GM21576 (cell line): Measurements from ENCODE around the gene EIF4G3.
"Not testable (repeated sequence)": the region's sequence is repeated elsewhere in the genome, so short reads cannot be mapped to it uniquely, and the experiment has no call there.

Source experiments
- ATAC-seq: cut with Tn5 transposase; IDR thresholded peaks from one replicate; pipeline ENCODE4 v1.9.1; 2021; ENCODE audit warnings: mild to moderate bottlenecking, moderate library complexity; ENCODE audit not compliant: unreplicated experiment

EIF4G3 gene

DNA sequence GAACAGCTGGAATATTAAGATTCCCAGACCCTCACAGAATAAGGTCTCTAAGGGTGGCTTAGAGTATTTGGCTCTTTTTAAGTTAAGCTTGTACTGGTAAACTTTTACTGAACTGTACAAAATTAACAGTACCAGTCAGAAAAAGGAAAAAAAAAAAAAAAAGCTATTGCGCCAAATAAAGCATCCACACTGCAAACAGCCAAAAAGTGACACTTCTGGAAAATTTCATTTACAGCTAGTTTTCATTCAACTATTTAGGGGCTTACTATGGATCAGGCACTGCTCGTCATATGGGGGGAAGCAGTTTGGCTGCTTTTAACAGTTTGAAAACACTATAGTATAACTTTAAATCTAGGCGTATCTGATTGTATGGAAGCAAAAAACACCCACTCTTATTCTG lies 139.6 kb downstream of the EIF4G3 start:
- ATAC-seq: no peak

- no peak for ATAC-seq
Observed at GRCh38 chr1:21035794-21036193, 140.9 kb downstream of the EIF4G3 start.

DNA sequence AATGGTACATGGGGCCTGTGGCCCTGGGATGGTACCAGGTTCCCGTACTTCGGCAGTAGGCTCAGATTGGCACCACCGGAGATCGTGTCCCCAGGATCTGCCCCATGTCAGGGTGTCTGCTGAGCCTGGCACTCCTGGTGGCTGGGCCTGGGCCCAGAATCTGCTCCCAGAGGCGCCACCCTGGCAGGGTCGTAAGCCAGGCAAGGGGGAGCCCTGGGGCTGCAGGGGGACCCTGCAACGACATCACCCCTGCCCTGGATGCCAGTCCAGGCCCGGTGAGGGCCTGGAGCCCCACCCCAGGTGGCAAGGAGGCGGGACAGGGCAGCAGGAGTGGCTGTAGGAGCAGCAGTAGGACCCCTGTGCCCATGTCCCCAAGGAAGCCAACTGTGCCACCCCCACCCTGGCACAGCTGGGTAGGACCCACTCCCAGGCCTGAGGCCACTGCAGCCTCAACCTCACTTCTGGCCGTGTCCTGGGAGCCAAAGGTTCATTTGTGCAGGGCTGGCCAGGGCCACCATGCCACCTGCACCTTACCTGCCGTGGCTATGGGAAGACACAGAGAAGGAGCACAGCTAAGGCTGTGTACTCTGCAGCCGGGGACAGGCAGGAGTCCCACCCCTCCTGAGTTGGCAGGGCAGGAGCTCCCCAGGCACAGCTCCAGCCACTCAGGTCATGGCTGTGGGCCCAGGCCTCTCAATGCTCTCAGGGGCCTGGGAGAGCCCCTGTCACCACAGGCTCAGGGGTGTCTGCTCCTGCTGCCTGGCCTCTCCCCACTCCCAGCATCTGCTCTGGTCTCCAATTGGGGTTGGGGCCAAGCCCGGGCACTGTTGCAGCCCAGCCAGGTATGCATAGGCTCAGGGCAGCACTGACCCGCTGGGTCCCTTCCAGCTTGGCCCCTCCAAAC lies 141.7 kb downstream of the EIF4G3 start:
- no peak for ATAC-seq

DNA sequence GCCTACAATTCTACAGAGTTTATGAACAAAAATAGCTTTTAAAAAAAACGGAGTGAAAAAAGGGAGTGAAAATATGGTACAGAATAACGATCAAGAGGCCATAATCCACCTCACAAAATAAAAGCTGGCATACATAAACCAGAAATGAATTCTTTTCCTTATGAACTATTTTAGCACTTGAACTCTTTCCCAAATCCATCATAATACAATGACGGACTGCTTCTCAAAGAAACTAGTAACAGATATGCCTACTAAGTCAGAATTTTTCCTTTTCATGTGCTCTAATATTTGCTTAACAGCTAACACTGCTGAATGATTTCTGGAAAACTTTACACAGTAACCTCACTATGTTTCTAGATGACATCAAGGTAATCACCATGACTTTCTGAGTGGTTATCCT lies 144.0 kb downstream of the EIF4G3 start:
- no peak for ATAC-seq

GRCh38 chr1:21030181-21030580 lies 146.5 kb downstream of the EIF4G3 start:
- no peak for ATAC-seq

GRCh38 chr1:21028520-21029145 lies 148.1 kb downstream of the EIF4G3 start:
- no peak for ATAC-seq

- no peak for ATAC-seq
Observed at GRCh38 chr1:21027805-21028204, 148.9 kb downstream of the EIF4G3 start.

DNA sequence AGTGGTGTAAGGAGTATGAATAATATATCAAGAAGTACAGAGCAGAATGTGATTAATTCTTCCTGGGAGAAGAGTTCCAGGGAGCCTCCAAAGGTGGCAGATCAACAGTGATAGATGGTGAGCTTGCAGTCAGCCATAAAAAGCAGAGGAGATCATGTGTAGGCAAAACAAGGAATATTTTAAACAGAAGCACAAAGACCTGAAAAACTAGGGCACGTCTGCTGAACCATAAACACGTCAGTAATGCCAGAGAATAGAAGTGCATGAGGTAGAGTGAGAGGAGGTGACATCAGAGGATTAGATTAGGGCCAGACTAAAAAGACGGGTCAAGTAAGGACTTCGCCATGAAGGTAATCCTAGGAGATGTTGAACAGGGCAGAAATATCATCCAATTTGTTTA lies 151.8 kb downstream of the EIF4G3 start:
- no peak for ATAC-seq

- ATAC-seq: not testable (repeated sequence)
Observed at GRCh38 chr1:21024136-21024896, 152.4 kb downstream of the EIF4G3 start.

GRCh38 chr1:21022279-21023040 lies 154.2 kb downstream of the EIF4G3 start:
- peak; percentile 86 for ATAC-seq

- no peak for ATAC-seq
Observed at GRCh38 chr1:21021311-21021710, 155.4 kb downstream of the EIF4G3 start.

DNA sequence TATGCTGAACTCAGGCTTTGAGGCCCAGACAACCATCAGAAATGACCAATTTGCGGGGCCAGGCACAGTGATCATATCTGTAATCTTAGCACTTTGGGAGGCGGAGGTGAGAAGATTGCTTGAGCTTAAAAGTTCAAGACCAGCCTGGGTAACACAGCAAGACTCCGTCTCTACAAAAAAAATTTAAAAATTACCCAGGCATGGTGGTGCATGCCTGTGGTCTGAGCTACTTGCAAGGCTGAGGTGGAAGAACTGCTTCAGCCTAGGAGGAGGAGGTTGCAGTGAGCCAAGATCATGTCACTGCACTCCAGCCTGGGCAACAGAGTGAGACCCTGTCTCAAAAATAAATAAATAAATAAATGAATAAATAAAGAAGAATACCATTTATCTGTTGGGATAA lies 156.5 kb downstream of the EIF4G3 start:
- ATAC-seq: no peak

DNA sequence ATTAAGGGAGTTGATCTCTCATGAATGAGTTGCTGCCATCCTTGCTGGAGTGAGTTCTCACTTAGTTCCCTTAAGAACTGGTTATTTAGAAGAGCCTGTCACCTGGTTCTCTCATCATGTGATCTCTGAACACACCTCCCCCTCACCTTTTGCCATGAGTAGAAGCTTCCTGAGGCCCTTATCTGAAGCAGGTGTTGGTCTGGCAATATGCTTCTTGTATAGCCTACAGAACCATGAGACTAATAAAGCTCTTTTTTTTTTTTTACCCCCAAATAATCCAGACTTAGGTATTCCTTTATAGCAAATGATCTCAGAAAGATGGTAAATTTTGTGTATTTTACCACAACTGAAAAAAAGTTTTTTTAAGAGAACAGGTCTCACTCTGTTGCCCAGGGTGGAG lies 158.0 kb downstream of the EIF4G3 start:
- ATAC-seq: no peak

DNA sequence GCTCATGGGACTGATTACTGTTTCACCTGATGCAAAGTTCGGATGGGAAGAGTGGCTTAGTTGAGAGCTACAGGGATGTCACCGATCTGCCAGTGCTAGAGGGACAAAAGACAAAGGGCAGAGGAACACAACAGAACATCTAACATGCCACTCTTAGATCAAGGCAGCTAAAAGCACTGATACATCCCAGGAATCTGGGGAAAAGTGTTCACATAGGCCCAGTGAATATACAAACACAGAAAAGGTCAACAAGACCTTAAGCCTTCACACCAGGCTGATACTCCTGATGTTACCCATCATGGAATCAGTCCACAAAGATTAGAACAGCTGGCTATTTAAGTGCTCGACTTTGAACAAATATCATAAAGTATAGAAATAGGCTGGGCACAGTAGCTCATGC lies 163.2 kb downstream of the EIF4G3 start:
- no peak for ATAC-seq

GRCh38 chr1:21012937-21013336 lies 163.8 kb downstream of the EIF4G3 start:
- no peak for ATAC-seq

GRCh38 chr1:21007876-21008275 lies 168.8 kb downstream of the EIF4G3 start:
- no peak for ATAC-seq

DNA sequence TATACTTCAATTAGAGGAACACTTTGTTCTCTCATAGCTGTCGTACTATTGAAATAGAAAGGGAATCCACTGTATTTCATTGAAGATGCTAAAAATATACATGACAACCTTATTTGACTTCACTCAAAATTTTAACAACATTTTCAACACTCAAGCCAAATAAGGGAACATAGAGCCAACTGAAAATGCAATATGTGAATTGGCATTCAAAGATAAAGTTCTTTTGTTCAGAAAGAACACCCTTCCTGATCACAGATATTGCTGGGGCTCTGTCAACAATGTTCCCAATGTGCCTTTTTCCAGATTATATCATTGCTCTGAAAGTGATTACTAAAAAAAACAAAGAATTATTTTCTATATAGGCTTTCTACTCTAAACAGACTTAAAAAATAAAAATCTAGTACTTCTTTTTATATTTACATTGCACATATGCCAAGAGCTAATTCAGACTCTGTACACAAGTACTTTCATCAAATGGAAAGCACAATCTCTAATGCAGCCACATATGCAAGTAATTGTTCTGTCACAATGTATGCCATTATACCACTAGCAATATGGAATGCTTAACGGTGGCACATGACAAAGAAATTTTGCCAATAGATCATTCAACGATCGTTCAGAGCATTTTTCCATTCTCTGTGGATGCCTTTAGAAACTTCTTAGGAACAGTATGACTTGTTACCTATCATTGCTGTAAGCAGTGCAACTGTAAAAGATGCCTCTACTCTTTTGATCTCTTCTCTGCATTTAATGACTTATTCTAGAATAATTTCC lies 171.0 kb downstream of the EIF4G3 start:
- ATAC-seq: no peak

DNA sequence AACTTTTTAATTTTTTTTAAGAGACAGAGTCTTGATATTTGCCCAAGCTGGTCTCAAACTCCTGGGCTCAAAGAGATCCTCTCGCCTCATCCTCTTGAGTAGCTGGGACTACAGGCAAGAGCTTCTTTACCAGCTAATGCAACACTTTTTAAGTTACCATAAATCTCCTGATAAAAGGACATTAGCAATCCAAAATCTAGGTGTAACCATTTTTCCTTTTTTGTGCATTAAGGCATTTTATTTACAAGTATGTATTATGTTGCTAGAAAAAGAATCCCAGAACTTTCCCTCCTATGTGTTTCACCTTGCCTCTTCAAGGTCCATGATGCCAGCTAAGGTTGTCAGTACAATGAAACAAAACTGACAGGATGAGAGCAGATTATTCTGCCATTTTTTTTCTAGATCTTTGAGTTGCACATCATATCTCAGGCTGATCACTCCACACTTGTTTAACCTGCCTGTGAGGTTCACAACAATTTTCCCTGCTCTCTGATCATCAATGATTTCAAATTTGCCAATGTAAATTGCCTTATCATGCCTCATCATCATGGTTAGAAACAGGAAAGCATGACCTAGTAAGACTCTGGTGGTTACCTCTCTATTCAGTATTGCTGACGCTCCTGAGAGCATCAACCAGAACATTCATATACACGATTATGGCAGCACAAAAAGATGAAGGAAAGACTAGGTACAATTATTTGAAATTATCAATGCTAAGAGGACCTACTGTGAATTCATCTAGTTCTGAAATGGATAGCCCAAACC lies 173.2 kb downstream of the EIF4G3 start:
- no peak for ATAC-seq

DNA sequence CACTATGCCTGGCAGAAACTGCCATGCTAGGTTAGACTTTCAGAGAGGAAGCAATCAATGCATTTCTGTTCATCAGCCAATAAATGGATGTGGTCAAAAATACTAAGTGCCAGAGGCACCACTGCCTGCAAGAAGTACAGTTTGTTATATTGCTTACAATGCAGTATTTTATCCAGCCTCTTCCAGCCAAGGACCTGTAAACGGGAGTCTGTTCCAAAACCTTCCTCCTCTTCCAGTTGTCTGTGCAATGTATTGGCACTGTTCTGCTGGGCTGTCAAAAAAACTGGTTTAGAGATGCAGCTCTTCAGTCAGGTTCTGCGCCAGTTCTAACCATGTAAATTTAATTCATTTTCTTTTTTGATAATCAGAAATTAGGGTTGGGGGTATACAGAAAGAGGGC lies 175.7 kb downstream of the EIF4G3 start:
- no peak for ATAC-seq

GRCh38 chr1:21000245-21000594 lies 176.5 kb downstream of the EIF4G3 start:
- no peak for ATAC-seq
